GM21381 (cell line): Measurements from ENCODE around the gene DDOST.

ENCODE experiments used
- ATAC-seq: cut with Tn5 transposase; IDR thresholded peaks from one replicate; pipeline ENCODE4 v1.9.1; 2021; ENCODE audit warnings: mild to moderate bottlenecking, moderate library complexity; ENCODE audit not compliant: unreplicated experiment

DDOST gene

DNA sequence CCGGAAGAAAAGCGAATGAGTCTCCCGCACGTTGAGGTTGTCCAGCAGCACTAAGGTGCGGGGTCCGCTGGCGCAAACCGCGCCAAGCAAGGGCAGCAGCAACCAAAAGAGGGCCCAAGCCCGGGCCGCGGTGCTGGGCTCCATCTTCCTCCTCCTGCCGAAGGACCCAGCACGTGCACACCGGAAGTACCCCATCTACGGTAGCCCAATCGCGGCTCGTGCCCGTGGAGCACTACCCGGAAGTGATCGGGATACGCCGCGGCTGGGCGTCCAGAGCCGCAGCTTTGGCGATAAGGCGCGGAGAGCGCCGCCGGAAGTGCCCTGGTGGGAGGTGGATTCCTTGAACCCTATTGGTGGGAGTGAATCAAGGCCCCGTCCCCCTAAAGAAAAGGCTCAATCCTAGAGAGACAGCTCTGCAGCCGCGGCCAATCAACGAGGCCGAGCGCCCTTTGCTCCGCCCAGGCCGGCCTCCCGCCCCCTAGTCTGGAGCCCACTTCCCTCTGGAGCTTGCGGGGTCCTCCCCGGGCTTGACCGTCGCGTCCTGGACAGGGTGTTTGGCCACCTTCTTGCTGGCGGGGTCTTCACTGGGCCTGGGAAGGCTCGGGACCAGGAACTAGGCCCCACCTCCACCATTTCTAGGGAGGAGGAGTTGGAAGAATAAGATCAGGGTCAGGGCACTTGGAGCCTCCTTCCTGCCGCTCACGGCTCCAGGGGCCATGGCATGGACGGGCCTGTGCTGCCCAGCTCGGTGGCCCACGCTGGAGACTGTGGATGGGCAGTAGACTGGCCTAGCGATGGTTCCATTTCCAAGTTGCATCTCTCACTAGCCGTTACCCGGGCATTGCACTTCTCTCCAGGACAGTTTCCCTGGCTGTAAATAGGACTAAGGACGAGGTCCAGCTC is at the start of gene DDOST:
Gene DDOST (minus strand): TSS at position 163 of the 903 bp plus-strand sequence. CDS start 19 bp downstream, at position 144.
- peak; percentile 96 for ATAC-seq

DNA sequence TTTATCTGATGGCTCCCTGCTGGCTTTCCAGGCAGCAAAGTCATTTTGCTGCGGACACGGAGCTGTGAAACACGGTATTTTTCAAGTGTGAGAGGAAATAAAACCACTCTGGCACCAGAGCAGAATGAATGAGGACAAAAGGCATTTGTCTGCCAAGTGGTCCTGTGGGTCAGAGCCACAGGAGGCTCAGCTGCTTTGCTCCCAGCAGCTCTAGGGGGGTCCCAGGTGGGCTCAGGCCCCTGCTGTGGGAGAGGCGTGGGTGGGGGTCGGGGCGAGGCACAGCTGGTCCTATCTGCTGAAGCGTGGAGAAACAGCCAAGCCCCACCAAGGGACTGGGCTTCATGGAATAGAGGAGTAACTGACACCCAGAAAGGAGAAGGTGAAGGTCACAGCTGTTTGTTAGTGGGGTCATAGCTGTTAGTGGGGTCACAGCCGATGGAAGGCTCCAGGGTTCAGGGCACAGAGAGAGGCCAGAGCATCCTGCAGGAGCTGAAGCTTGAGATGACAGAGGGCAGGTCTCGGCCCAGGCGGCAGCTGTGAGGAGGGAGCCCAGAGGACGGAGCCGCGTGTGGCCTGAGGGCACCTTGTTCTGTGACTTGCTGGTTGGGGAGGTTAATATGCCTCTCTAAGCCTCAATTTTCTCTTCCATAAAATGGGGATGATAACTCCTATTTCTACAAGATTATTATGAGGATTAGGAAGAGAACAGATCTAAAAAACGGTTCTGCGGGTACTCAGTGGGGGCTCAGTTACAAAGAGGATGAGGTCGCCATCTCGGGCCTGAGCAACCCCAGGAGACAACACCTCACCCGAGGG is 49.5 kb upstream of the DDOST start:
- no peak for ATAC-seq

DNA sequence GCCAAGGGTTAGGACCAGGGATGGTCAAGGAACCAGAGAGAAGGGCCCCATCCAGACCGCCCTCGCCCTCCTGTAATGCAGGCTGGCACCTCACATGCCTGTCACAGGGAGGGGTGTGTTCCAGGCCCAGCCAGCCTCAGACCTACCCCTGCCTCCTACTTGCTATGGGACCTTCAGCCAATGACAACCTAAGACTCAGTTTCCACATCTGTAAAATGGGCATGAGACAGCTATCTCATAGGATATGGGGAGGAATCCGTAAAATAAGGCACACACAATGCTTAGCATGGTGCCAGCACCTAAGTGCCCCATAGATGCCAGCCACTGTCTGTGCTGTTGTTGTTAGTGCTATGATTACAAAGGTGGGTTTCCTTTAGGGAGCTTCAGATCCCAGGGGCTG is 48.7 kb upstream of the DDOST start:
- ATAC-seq = no peak

DNA sequence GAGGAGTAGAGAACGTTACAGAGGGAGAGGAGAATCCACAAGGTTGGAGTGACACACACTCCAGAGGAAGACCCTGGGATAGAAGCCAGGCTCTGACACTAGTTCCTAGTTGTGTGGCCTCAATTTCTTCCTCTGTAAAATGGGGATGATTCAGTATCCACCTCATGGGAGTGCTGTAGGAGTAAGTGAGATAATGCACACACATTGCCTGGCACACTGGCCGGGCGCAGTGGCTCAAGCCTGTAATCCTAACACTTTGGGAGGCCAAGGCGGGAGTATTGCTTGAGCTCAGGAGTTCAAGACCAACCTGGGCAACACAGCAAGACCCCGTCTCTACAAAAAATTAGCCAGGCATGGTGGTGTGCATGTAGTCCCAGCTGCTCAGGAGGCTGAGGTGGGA is 47.7 kb upstream of the DDOST start:
- ATAC-seq = no peak

DNA sequence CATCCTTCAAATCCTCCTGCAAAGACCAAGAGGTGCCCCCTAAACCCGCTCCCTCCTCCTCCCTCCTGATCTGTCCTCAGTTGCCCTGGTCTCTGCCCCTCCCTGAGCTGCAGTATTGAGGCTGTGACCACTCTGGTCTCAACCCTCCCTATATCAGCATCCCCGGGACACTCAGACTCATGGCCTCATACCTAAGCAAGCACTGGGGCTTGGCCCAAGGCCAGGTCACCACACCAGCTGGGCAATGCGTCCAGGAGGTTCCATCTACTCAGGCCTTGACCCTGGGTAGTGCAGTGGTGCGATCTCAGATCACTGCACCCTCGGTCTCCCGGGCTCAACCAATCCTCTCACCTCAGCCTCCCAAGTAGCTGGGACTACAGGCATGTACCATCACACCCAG is 46.9 kb upstream of the DDOST start:
- ATAC-seq = no peak

DNA sequence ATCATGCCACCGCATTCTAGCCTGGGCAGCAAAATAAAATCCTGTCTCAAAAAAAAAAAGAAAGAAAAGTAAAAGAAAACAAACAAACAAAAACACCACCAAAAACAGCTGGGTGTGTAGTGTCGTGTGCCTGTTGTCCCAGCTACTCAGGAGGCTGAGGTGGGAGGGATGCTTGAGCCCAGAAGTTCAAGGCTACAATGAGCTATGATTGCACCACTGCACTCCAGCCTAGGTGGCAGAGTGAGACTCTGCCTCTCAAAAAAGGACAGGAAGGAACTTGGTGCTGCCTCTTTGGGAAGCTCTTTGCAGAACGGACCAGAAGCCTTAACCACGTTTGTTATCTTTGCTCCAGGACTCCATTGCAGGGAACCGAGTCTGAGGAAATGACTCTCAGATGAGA is 45.7 kb upstream of the DDOST start:
- no peak for ATAC-seq

DNA sequence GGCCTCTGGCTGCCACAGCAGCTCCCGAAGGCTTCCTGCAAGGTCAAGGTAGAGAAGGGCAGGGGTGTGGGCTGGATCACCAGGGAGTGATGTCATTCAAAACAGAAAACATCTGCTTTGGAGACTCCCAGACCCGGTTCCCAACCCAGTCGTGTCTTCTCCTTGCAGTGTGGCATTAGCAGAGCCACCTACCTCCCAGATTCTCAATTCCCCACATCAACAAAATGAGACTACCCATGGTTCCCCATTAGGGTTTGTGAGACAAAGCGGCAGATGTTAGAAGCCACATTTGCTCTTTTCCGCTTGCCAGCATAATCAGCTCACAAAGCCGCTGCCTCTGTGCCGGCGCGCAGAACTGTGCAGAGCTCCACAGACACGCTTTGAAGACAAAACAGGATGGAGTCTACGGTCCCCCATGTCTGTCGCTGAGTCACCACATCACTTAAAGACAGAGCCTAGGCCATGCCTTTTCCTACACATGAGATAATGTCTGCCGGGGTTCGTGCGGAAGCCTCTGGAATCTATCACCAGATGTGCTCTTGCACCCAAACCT is 44.1 kb upstream of the DDOST start:
- no peak for ATAC-seq

DNA sequence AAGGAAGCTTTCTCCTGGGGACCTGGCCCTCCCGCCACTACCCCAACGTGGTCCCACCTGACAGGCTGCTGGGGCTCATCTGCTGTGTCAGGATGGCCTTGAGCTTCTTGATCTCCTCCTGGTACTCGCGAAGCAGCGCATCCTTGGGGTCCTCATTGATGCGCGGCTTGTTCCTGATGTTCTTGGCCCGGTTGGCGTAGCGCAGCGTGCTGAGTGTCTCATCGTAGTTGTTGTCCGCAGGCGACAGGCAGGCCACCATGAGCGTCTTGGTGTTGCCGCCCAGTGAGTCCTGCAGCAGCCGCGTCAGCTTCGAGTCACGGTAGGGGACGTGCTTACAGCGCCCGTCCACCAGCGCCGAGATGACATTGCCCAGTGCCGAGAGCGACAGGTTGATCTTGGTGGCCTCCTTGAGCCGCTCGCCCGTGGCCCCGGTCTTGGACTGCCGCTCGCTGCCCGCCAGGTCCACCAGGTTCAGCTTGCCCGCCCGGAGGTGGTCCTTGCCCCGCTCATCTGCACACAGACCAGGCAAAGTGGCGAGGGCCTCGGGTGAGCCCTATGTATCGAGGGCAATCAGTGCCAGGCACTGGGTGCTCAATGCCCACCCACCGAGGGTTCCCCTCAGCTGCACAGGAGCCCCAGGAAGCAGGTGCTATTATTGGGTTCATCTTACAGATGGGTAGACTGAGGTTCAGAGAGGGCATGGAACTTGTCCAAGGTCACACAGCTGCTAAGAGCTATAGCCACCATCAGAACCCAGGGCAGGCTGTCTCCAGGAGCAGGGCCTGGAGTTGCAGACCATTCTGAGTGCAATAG is 43.4 kb upstream of the DDOST start:
- ATAC-seq = no peak

DNA sequence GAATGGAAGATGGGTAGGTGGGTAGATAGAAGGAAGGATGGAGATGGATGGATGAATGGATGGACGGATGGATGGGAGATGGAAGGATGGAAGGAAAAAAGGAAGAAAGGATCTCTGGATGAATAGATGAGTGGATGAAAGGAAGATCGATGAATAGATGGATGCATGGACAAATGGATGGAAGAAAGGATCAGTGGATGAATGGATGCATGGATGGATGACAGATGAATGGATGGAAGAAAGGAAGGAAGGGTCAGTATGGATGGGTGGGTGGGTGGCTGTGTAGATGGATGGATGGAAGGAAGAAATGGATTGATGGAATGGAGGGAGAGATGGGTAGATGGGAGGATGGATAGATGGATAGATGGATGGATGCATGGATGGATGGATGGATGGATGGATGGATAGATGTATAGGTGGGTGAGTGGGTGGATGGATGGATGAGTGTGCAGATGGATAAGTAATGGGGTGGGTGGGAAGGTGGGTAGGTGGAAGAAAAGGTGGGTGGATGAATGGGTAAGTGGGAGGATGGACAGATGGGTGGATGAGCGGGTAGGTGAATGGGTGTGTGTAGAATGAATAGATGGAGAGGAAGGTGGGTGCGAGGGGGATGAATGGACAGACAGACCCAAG is 42.1 kb upstream of the DDOST start:
- ATAC-seq = no peak

DNA sequence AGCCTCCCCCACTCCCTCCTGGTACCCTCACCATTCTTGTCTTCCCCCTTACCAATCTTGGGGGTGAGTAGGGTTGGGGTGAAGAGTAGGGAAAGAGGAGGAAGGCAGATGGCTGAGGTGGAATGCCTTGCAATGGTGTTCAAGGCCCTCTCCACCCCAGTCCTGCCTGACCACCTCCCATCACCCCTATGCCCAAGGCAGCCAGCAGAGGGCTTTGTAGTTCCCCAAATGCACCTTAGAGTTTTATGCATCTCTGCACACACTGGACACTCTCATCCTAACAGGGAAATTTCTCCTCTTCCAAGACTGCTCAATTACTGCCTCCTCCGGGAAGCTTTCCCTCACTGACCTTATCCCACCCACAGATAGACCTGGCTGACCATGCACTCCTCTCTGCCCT is 41.2 kb upstream of the DDOST start:
- ATAC-seq = no peak

DNA sequence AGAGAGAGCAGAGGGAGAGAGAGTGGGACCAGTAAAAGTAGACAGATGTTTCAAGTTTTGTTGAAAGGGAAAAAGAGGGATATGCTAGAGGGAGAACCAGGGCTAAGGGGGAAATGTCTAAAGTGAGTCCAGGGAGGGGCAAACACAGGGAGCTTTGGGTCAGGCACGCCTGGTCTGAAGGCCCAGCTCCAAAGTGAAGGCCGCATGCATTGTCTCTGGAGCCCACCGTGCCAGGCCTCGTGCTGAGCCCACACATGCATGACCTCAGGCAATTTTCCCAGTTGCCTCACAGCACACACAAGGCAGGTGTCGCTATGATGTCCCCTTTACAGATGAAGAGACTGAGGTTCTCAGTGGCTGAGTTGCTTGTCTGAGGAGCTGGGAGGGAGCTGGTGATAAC is 40.7 kb upstream of the DDOST start:
- ATAC-seq = no peak

DNA sequence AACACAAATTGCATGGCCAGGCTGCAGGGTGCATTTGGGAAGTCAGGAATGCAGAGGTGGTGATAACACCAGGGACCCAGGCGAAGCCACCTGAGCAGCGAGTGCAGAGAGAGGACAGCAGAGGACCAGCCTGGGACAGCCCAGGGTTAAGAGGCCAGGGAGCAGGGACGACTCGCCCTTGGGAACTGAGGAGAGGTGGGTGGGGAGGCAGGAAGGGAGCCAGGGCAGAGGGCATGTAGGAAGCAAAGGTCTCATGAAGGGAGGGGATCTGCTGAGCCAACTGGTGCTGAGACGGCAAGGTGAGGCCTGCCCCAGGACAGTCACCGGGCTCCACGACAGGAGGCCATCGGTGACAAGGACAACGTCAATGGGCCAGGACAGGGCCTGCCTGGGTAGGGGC is 40.3 kb upstream of the DDOST start:
- no peak for ATAC-seq

DNA sequence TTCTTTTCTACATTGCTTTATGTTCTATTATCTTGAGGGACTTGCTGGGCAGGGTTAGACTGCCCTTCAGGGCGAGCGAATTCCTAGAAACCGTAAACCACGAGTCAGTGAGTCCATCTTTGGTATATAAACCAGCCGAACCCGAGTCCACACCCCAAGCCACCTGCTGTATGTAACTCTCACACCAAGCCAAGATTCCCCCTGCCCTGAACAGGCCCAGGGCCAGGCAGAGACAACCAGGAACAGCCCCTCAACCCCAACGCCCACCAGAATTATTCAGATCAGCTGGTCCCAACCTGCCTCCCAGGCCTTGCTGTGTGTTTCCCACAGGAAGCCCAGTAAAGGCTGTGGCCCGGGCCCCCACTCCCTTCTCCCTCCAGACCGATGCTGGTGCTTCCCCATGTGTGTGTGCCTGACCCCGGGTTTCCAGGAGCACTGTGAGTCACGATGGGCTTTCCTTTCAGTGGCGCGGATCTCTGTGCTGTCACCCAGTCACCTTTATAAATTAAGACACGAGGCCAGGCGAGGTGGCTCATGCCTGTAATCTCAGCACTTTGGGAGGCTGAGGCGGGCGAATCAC is 39.6 kb upstream of the DDOST start:
- no peak for ATAC-seq

DNA sequence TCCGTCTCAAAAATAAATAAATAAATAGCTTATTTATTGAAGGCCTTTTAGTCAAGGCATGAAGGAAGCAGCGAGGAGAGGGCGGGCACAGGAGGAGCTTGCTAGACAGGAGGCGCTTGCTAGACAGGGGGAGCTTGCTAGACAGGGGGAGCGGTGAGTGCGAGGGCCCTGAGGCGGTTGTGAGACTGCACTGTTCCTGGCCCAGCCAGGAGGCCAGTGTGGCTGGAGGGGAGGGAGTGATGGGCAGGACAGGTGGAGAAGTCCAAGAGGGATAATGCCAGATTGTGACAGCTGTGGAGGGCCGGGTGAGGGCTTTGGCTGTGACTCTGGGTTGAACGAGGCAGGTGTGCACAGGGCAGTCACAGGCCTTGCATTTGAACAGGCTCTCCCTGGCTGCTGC is 38.4 kb upstream of the DDOST start:
- no peak for ATAC-seq

DNA sequence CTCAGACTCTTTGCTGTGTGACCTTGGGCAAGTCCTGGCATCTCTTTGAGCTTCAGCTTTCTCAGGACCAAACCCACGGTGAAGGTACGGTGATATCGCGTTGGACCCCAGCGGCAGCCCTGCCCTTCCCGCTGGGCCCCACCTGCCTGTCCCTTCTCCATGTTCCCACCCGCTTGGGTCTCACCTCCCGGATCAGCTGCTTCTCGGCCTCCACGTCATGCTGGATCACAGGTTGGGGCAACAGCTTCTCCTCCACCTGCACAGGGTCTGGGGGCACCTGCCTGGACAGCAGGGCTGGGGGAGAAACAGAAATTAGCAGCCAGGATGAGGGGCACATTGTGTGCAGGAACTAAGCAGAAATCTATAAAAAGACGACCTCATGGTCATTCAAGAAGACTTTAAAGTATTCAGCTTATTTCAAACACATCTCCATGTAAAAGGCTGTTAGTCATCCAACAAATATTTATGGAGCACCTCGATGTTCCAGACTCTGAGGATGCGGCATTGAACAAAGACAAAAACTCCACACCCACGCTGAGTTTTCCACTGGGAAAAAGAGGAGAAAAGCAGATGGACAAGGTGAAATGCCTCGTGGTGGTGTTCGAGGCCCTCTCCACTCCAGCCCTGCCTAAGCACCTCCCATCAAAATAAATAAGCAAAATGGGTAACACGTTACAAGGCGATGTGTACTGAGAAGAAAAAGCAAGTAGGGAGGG is 37.2 kb upstream of the DDOST start:
- ATAC-seq = no peak

DNA sequence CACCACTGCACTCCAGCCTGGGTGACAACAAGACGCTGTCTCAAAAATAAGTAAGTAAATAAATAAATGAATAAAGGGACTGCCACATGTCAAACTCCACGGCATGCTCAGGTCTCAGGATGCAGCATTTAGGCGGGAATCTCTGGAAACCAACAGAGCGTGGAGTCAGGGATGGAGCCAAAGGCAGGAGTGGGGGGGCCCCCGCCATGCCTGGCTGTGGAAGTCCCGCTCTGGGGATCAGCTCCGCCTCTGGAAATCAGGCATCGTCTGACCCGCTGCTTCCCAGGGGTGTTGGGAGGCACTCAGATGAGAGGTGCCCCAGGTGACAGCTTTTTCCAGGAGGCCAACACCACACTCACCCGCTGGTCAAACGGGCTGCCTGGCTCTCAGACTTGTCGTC is 36.4 kb upstream of the DDOST start:
- no peak for ATAC-seq

DNA sequence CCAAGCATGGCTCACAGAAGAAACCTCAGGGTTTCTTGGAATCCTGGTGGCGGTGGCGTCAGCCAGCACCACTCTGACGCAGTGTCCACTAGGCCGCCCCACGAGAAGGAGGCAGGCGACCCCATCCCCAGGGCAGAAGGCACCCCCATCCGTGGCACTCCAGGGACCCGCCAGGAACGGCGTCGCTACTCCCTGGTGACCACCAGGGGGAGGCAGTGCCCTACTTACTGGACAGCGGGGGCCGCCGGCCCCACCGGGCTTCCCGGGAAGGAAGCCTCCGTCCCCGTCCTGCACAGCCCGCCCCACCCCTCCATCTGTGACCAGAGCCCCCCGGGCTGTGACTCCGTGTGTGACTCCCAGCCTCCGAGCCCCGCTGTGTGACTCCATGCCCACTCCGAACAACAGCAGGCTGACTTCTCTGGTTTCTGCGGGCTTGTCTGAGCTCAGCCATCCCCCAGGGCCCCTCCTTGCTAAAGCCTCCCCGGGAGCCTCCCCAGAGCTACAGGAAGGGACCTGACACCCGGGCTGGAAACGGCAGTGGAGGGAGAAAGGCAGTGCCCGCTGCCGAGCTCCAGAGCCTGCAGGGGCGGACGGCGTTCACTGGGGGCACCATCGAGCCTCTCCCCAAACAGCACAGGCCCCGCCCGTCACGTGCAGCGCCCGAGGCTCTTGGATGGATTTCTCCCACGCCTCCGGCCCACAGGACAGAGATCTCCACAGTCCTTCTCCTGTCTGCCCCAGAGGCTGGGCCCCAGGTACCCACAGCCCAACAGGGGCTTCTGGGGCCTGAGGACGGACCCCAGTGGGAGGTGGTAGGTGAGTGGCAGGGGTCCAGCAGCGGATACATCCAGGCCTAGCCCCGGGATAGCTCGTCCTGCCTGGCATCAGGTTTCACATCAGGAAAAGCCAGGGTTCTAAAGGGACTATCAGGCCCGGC is 35.5 kb upstream of the DDOST start:
- ATAC-seq = peak; percentile 78

DNA sequence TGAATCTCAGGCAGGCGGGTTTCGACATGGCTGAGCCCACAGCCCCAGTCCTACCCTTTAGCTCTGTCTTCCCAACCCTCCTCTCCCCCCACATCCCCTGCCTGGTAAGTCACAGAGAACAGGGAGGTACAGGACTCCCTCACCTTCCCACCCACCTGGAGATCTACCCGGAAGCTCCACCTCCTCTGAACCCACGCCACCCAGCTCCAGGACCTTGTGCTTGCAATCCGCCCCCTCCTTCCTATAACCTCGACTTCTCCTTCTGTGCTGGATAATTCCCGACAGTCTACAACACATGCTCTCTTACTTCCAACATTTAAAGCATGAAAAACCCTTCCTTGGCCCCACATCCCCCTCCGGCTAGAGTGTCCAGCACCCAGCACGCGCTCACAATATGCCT is 34.3 kb upstream of the DDOST start:
- no peak for ATAC-seq
